Peyer's patch (tissue), 4 donors: Measurements from ENCODE around the gene COL23A1. TPM values are rescaled to one million over a fixed set of nuclear protein-coding genes. Genes with fewer than 3 reads are reported as not detected.
A peak's percentile ranks its signal among the peaks of the same experiment; 100 is the strongest.

Experiments
- DNase-seq, 3 donors: peaks; one replicate each; pipeline ENCODE4 v3.0.0-alpha.2; 2017 to 2019
- H3K27ac ChIP-seq, 4 donors: fragments of 200-600 bp; sonication (generic); one replicate each; pipeline ENCODE4 v1.5.1; 2016 to 2019
- H3K27me3 ChIP-seq, 2 donors: fragments of 200-600 bp; sonication (generic); one replicate each; pipeline ENCODE4 v1.5.1; 2019
- H3K36me3 ChIP-seq, 3 donors: fragments of 200-600 bp; sonication (generic); one replicate each; pipeline ENCODE4 v1.5.1; 2016 to 2019
- H3K4me1 ChIP-seq, 4 donors: fragments of 200-600 bp; sonication (generic); one replicate each; pipeline ENCODE4 v1.5.1; 2016 to 2019
- H3K4me3 ChIP-seq, 4 donors: fragments of 200-600 bp; sonication (generic); 1 replicate in 3 of 4; 2 replicates in 1 of 4; pipeline ENCODE4 v1.5.1; 2016 to 2019; ENCODE audit warnings: mild to moderate bottlenecking in 1 of 4
- H3K9me3 ChIP-seq, 4 donors: fragments of 200-600 bp; sonication (generic); one replicate each; pipeline ENCODE4 v1.5.1; 2016 to 2019; ENCODE audit warnings: mild to moderate bottlenecking in 1 of 4
- POLR2A ChIP-seq, 2 donors: fragments of 450-650 bp; IDR thresholded peaks; one replicate each; pipeline ENCODE4 v1.5.1; 2017; ENCODE audit warnings: antibody characterized with exemption in 2 of 2, mild to moderate bottlenecking in 2 of 2, moderate library complexity in 2 of 2
- total RNA-seq, 4 donors: library from RNA; depleted of rRNA; stranded (reverse); fragments of >200 nt; gene quantifications; one replicate each; pipeline ENCODE4 v1.1.0, GENCODE V29; 2016
- TF ChIP-seq, protein P1 (sequence below), 6 experiments: fragments of 450-650 bp in 4 of 6; fragments of 200-600 bp in 2 of 6; sonication (generic) in 1 of 6; IDR thresholded peaks; one replicate each; pipeline ENCODE4 v1.5.1; 2017 to 2019; ENCODE audit warnings: antibody characterized with exemption in 6 of 6, mild to moderate bottlenecking in 3 of 6, moderate library complexity in 1 of 6

Gene COL23A1
- total RNA-seq, 4 donors from 2014 or later = 0.57 to 5.8 (median 1.2) TPM; not detected in 1

DNA sequence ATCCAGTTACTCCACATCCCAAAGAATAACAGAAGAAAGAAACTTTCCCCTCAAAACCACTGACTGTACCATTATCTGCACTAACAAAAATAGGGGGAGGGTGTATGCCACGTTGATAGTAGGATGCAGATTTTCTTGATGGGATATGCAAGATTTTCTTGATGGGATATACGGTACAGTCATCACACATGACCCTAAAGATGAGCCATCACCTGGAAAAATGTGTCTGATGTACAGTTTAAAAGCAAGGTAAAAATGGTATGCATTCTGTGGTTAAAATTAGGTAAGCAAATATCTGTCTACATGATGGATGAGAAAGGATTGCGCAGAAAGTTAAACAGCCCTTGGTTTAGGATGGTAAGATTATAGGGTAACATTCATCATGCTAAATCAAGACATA, 8.6 kb downstream of the COL23A1 start:
- Histone ChIP-seq H3K27ac (no peak overlapping the region), H3K27me3 (peaks cover 0 to 5% of the 10 kb centered on the region in 2 donors), H3K4me1 (no peaks in the 10 kb centered on the region), H3K36me3 (no peaks in the 10 kb centered on the region), H3K4me3 (no peak overlapping the region), H3K9me3 (no peaks in the 10 kb centered on the region)
- TF ChIP-seq POLR2A (IDR thresholded peaks at IDR 0.05) = no peak
- TF ChIP-seq, protein P1, sequence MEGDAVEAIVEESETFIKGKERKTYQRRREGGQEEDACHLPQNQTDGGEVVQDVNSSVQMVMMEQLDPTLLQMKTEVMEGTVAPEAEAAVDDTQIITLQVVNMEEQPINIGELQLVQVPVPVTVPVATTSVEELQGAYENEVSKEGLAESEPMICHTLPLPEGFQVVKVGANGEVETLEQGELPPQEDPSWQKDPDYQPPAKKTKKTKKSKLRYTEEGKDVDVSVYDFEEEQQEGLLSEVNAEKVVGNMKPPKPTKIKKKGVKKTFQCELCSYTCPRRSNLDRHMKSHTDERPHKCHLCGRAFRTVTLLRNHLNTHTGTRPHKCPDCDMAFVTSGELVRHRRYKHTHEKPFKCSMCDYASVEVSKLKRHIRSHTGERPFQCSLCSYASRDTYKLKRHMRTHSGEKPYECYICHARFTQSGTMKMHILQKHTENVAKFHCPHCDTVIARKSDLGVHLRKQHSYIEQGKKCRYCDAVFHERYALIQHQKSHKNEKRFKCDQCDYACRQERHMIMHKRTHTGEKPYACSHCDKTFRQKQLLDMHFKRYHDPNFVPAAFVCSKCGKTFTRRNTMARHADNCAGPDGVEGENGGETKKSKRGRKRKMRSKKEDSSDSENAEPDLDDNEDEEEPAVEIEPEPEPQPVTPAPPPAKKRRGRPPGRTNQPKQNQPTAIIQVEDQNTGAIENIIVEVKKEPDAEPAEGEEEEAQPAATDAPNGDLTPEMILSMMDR (IDR thresholded peaks at IDR 0.05) = no peak
- no peak for DNase-seq

DNA sequence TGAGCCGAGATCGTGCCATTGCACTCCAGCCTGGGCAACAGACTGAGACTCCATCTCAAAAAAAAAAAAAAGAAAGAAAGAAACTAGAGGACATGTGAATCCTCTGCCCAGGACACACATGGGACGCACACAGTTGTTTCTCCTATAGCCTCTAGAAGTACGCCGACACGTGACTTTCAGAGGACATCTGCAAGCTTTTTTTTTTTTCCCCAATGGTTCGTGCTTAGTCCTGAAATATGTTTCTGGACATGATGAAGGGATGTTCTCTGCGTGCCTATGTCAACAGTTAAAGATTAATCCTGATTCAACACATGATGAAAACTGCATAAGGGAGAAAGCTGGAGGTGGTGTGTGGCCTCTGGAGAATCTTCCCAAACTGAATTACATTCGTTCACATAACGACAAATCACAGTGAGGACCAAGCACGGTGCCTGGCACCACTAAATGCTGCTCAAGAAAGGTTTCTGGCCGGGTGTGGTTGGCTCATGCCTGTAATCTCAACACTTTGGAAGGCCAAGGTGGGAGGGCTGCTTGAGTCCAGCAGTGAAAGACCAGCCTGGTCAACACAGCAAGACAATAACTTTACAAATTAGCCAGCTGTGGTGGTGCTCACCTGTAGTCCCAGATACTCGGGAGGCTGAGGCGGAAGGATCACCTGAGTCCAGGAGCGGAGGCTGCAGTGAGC, 9.8 kb downstream of the COL23A1 start:
- DNase-seq = no peak
- Histone ChIP-seq H3K36me3 (no peaks in the 10 kb centered on the region), H3K4me1 (no peaks in the 10 kb centered on the region), H3K9me3 (no peaks in the 10 kb centered on the region), H3K4me3 (no peak overlapping the region), H3K27ac (no peak overlapping the region), H3K27me3 (peaks cover 0 to 5% of the 10 kb centered on the region in 2 donors)
- no peak for TF ChIP-seq POLR2A (IDR thresholded peaks at IDR 0.05)
- TF ChIP-seq, protein P1 (IDR thresholded peaks at IDR 0.05) = no peak

DNA sequence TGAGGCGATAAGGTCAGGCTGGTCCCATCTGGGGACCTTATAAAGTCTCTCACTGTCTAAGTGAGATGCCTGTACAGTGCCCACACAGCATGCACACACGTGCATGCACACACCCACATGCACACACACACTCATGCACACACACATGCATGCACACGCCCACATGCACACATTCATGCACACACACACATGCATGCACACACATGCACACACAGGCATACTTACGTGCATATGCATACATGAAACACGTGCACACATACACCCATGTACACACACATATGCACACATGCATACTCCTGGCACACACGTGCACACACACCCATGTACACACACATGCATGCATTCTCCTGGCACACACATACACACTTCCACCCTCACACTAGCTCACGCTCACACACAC, 12.2 kb downstream of the COL23A1 start:
- DNase-seq = no peak

DNA sequence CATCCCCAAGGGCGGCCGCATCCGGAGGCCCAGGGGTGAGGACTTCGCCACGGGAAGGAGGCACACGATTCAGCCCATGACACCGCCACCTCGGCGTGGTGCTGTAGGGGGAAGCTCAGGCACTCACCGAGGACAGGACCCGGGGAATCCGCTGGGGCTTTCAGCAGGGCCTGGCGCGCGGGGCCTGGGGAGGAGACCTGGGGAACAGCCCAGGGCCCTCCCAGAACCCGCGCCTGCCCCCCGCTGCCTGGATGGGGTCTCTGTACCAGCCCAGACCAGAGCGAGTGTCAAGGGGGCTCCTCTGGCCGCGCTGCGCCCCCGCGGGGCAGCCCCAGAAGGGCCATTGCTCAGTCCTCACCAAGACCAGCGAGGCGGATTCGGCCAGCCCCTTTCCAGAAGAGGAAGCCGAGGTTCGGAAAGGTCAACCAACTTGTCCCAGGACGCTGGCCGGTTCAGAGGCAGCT, 12.8 kb downstream of the COL23A1 start:
- DNase-seq = no peak

More for the DNA sequence above, 12.2 kb downstream of the COL23A1 start:
- H3K27me3 ChIP-seq = peaks cover 0 to 5% of the 10 kb centered on the region in 2 donors
- no peak overlapping the region for H3K4me3 ChIP-seq
- no peaks in the 10 kb centered on the region for H3K9me3 ChIP-seq
- H3K36me3 ChIP-seq = no peaks in the 10 kb centered on the region
- no peaks in the 10 kb centered on the region for H3K4me1 ChIP-seq
- TF ChIP-seq, protein P1 (IDR thresholded peaks at IDR 0.05) = no peak
- TF ChIP-seq POLR2A (IDR thresholded peaks at IDR 0.05) = no peak
- no peak overlapping the region for H3K27ac ChIP-seq

DNA sequence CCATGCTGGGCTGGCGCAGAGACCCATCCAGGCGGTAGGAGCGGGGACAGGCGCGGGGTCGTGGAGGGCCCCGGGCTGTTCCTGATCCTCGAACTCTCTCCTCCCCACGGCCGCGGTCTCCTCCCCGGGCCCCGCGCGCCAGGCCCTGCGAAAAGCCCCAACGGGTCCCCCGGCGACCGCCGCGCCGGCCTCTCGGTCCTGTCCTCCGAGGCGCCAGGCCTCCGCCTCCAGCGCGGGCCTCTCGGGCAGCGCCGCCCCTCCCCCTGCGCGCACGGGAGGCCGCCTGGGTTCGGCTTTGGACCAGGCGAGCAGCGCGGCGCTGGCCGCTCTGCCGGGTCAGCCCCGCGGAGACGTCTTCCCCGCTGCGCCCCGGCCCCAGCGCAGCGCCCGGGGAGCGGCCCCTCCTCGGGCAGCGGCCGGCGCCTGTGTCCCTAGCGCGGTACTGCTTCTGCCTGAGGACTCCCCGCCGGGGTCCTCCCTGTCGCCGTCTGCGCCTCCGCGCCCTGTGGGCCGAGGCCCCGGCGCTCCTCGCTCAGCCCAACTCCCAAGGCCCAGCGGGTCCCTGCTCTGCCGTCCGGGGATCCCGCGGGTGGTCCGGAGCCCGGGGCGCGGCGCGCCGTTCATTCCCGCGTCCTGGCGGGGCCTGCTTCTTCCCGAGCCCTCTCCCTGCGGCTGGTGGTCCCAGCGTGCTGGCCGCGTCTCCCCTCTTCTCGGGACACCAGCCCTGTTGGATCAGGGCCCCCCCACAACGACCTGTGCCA, 13.4 kb downstream of the COL23A1 start:
- Histone ChIP-seq H3K4me3 (peak overlapping the region in 2 of 4 donors; percentile 13 to 29), H3K27me3 (peaks cover 0 to 5% of the 10 kb centered on the region in 2 donors), H3K4me1 (no peaks in the 10 kb centered on the region), H3K9me3 (no peaks in the 10 kb centered on the region), H3K27ac (no peak overlapping the region), H3K36me3 (no peaks in the 10 kb centered on the region)
- TF ChIP-seq, protein P1 (IDR thresholded peaks at IDR 0.05) = no peak
- no peak for TF ChIP-seq POLR2A (IDR thresholded peaks at IDR 0.05)
- no peak for DNase-seq

More for the DNA sequence above, 12.8 kb downstream of the COL23A1 start:
- no peak overlapping the region for H3K27ac ChIP-seq
- no peaks in the 10 kb centered on the region for H3K9me3 ChIP-seq
- peaks cover 0 to 5% of the 10 kb centered on the region in 2 donors for H3K27me3 ChIP-seq
- no peaks in the 10 kb centered on the region for H3K4me1 ChIP-seq
- TF ChIP-seq, protein P1 (IDR thresholded peaks at IDR 0.05) = no peak
- TF ChIP-seq POLR2A (IDR thresholded peaks at IDR 0.05) = no peak
- no peaks in the 10 kb centered on the region for H3K36me3 ChIP-seq
- no peak overlapping the region for H3K4me3 ChIP-seq
